Measurements from ENCODE around the gene ASTN2.

DNA sequence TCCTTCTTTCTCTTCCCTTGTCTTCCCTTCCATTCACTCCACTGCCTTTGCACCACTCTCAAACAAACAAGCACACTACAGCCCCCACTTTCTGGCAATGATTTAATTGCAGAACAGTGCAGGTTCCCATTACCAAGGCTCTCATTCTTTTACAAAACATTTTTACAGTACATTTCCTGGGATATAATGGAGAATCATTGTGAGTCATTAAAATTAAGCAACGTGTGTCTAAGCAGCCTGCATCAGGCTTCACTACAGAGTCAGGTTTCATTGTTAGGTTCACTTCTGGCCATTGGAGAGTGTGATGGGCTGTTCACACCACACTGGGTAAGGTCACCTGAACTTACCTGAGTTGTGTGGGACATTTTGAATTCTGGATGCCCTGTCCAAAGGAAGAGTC lies 424.3 kb downstream of the ASTN2 start:
- TF ChIP-seq, protein P1, sequence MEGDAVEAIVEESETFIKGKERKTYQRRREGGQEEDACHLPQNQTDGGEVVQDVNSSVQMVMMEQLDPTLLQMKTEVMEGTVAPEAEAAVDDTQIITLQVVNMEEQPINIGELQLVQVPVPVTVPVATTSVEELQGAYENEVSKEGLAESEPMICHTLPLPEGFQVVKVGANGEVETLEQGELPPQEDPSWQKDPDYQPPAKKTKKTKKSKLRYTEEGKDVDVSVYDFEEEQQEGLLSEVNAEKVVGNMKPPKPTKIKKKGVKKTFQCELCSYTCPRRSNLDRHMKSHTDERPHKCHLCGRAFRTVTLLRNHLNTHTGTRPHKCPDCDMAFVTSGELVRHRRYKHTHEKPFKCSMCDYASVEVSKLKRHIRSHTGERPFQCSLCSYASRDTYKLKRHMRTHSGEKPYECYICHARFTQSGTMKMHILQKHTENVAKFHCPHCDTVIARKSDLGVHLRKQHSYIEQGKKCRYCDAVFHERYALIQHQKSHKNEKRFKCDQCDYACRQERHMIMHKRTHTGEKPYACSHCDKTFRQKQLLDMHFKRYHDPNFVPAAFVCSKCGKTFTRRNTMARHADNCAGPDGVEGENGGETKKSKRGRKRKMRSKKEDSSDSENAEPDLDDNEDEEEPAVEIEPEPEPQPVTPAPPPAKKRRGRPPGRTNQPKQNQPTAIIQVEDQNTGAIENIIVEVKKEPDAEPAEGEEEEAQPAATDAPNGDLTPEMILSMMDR (IDR thresholded peaks at IDR 0.05) = no peak
- TF ChIP-seq EP300 (IDR thresholded peaks at IDR 0.05) = no peak
- TF ChIP-seq SMC3 (IDR thresholded peaks at IDR 0.05) = no peak
- no peak for TF ChIP-seq ZFP36 (IDR thresholded peaks at IDR 0.05; ENCODE audit: borderline replicate concordance, partially characterized antibody)
- TF ChIP-seq POLR2A (IDR thresholded peaks at IDR 0.05; ENCODE audit: low read length) = no peak
- TF ChIP-seq MYC (IDR thresholded peaks at IDR 0.05; ENCODE audit: borderline replicate concordance, low read length) = no peak
- TF ChIP-seq PHF8 (IDR thresholded peaks at IDR 0.05; ENCODE audit: borderline replicate concordance, low read depth) = no peak
- no peak for TF ChIP-seq FOSL2 (IDR thresholded peaks at IDR 0.05)
- no peak for TF ChIP-seq FOSL2 (CRISPR knock-in tag; IDR thresholded peaks at IDR 0.05)
- TF ChIP-seq KDM5A (IDR thresholded peaks at IDR 0.05) = no peak
- TF ChIP-seq JUNB (IDR thresholded peaks at IDR 0.05) = no peak
- TF ChIP-seq RNF2 (IDR thresholded peaks at IDR 0.05; ENCODE audit: borderline replicate concordance, low read depth) = no peak
- TF ChIP-seq HDAC2 (IDR thresholded peaks at IDR 0.05) = no peak
- TF ChIP-seq CHD4 (IDR thresholded peaks at IDR 0.05; ENCODE audit: borderline replicate concordance) = no peak
- TF ChIP-seq BHLHE40 (IDR thresholded peaks at IDR 0.05; ENCODE audit: low read depth, low read length) = no peak
